NCI-H69 (cell line): ENCODE data around the gene FAM72C.
"Not testable (repeated sequence)": the region's sequence is repeated elsewhere in the genome, so short reads cannot be mapped to it uniquely, and the experiment has no call there.

Source experiments
- DNase-seq: peaks from one replicate; lab custom pipeline; 2025; lab: John Stamatoyannopoulos, UW

Gene FAM72C

DNA sequence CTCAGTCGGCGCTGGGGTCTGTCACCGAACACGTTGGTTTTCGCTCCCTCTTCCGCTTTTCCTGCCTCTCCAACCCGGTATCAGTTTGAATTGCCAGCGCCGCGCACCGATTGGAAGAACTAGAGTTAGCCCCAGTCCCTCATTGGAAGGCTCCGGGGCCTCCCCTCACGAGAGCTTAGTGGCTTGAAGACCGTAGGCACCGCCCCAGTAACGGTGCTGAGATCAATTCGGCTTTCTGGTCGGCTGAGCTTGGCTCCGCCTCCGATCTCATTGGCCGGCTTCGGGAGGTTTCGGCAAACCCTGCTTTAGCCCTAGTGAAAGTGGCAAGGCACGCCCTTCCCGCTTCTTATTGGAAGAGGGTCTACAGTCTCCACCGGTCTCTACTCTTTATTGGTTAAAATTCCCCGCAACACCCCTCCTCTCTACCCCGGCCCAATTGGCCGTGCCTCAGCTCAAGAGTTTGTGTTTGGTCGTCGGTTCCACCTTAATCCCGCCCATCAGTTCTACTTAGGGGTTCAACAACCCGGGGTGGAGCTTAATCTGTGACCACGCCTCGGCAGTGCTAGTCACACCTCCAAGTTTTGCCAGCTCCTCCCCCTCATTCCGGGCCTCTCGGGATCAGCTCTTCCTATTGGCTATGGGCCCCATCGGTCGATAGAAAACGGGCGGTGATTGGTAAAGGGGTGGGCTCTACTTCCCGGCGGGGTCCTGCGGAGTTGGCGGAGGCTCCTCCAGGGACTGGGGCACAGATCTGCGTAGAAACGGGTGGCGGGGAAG lies at the start of gene FAM72C:
FAM72C (minus strand) TSS at position 63 of the 777 bp plus-strand sequence. CDS start 845 bp downstream, outside the sequence.
- not testable (repeated sequence) for DNase-seq

GRCh38 chr1:144020001-144020738 lies 48.4 kb upstream of the FAM72C start:
- not testable (repeated sequence) for DNase-seq

DNA sequence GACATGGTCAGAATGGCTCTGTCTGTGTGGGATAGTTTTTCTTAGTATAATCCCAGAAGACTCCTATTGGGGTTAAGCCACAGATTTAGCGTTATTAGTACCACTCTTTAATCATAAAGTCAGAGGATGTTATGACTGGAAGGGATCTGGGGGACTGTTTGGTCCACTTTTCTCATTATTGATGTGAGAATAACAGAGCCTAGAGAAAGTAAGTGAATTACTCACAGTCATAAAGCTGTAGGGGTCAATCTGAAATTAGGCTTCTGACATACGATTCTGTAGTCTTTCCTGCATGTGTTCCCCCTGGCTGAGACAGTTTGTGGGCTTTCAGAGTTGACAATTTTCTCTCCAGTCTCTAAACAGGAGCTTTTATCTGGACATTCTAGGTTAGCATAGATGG lies 47.3 kb upstream of the FAM72C start:
- not testable (repeated sequence) for DNase-seq

DNA sequence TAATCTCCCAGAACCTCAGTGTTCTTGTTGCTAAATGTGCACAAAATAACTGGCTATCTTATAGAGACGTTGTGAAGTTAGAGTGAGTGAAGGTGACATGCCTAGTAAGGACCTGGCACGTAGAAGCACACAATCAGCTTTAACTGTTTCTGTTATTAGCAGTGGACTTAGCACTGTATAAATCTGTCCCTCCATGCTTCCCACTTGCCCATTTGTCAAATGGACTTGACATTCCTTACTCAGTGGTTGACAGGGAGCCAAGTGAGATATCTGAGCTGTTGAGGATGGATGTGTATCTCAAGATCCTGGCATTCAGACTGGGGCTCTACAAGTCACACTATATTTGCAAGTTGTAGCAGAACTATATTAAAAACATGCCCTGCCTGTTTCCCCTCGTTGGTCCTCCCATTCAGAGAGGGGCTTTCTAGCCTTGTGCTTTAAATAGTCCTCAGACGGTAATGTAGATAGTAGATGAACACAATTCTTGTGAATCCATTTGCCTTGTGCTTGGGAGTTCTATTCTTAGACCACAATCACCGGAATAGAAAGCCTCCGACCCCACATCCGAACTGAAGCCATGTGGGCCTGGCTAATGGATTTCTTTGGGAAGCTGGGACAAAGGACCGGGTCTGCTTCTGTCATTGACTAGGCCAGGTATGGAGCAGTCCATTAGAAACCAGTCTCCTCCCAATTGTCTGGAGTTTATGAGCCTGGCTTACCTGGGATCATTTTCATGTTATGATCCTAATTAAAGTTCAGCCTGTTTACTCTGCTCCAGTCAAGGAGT lies 43.6 kb upstream of the FAM72C start:
- not testable (repeated sequence) for DNase-seq

GRCh38 chr1:144014528-144014927 lies 42.7 kb upstream of the FAM72C start:
- DNase-seq, result not testable (repeated sequence)

DNA sequence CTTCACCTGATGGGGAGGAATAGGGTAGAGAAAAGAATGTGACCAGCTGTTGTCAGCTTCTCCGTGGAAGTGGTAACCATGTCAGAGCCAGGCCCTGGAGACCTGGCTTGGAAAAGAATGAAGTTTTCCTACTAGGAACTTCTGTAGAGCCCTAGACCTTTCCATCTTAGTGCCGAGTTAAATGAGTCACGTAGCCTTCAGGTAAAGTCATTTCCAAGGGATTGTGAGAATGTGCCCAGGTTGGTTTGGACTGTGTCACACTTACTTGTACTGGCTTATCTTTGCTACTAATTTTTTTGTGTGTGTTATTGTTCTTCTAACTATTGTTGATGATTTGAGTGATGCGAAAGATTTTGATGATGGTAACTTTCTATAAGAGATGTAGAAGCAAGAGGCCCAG lies 42.3 kb upstream of the FAM72C start:
- not testable (repeated sequence) for DNase-seq

DNA sequence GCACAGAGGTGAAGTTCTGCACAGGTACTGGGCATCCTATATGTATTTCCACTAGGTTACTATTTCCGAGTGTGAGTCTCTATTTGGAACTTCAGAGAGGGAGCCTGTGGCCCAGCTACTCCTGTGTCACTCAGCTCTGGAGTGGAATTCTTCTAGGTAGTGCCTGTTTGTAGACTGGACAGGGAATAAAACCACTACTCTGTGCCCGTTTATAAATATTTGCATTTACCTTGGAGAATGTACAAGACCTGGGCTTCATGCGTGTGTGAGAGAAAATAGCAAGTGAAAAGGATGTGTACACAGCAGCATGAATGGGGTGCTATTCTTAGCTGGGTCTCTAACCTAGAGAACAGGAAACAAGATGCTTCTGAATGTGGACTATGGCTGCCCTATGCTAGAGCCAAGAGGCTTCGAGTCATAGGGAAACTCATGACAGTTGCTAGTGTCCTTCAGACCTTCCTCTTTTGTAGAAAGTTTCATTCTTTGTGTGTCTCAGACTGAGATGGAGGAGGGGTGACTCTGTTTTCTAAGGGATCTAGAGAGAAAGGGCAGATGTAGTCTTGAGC lies 40.5 kb upstream of the FAM72C start:
- not testable (repeated sequence) for DNase-seq

GRCh38 chr1:144009410-144009809 lies 37.6 kb upstream of the FAM72C start:
- DNase-seq, result not testable (repeated sequence)

DNA sequence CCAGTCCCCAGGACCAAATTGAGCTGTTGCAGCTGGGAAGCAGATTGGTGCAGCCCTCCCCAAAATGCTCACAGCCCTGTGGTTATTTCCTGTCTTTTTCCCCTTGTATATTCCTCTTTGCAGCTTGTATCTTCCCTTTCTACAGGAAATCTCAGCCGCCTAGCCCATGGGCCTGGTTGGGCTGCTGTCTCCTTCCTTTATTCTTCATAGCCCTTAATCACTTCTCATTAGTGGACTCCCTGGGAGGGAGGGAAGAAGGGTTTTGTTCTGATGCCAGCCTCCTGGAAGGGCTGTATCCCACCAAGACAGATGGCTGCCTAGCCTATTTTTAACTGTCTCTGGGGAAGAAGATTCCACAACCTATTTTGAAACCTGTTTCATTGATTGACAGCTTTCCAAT lies 32.5 kb upstream of the FAM72C start:
- DNase-seq, result not testable (repeated sequence)

- not testable (repeated sequence) for DNase-seq
These were observed 31.7 kb upstream of the FAM72C start for GRCh38 chr1:144003306-144004029.

- not testable (repeated sequence) for DNase-seq
These were observed 30.5 kb upstream of the FAM72C start for GRCh38 chr1:144002141-144002881.

DNA sequence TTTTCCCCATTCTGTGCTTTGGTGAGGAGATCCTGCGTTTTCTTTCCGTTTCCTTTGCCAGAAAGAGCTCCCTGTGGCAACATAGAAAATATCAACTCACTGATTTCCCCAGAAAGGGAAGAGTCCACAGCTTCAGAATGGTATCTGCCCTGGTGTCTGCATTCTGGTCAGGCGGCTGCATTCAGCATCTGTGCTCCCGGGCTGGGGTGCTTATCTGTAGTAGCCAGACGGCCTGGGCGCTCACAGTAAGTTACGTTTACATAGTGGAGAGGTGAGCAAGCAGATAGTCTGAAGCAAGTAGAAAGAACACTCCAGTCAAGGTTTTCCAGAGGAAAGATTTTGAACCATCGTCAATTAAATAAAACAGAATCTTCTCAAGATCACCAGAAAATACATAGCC lies 29.3 kb upstream of the FAM72C start:
- not testable (repeated sequence) for DNase-seq

DNA sequence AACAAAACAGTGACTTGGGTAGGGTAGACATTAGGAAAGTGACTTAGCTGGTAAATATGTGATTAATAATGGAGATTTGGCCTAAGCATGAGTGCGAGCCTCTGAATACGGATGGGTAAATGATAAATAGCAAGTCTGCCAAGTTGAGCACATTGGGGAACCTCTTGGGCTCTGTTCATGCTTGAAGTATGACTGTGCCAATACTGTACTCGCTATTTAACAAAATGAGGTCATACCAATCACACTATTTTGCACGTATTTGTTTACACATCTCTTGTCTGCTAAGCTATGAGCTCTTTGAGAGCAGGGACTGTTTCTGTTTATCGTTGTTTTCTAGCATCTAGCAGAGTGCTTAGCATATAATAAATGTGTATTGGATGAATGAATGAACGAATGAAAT lies 24.2 kb upstream of the FAM72C start:
- not testable (repeated sequence) for DNase-seq

GRCh38 chr1:143993301-143993907 lies 21.6 kb upstream of the FAM72C start:
- not testable (repeated sequence) for DNase-seq

DNA sequence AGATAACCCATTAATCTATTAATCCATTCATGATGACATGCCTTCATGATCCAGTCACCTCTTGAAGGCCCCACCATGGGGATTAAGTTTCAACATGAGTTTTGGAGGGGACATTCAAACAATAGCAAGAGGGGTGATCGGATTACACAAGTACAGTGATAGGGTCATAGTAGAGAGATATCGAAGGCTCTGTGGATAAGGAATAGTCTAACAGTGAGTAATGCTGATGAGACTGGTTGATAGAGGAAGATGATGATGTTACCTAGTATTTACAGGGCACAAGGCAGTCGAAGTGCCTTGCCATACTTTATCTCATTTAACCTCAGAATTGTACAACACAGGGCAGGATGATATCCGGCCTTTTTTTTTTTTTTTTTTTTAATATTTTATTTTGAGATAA lies 18.9 kb upstream of the FAM72C start:
- not testable (repeated sequence) for DNase-seq

GRCh38 chr1:143989719-143990118 lies 17.9 kb upstream of the FAM72C start:
- not testable (repeated sequence) for DNase-seq

DNA sequence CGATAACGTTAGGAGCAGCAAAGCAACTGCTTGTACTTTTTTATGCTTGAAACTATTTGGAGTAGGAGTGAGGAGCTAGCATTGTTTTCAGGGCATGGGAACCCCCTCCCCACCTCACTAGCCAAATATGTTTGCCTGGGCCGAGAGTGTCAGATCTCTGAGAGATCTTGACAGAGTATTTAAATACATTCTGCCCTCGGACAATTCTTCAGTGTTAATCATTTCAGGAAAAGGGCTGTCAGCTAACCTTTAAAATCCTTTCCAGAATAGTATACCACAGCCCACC lies 17.6 kb upstream of the FAM72C start:
- not testable (repeated sequence) for DNase-seq

DNA sequence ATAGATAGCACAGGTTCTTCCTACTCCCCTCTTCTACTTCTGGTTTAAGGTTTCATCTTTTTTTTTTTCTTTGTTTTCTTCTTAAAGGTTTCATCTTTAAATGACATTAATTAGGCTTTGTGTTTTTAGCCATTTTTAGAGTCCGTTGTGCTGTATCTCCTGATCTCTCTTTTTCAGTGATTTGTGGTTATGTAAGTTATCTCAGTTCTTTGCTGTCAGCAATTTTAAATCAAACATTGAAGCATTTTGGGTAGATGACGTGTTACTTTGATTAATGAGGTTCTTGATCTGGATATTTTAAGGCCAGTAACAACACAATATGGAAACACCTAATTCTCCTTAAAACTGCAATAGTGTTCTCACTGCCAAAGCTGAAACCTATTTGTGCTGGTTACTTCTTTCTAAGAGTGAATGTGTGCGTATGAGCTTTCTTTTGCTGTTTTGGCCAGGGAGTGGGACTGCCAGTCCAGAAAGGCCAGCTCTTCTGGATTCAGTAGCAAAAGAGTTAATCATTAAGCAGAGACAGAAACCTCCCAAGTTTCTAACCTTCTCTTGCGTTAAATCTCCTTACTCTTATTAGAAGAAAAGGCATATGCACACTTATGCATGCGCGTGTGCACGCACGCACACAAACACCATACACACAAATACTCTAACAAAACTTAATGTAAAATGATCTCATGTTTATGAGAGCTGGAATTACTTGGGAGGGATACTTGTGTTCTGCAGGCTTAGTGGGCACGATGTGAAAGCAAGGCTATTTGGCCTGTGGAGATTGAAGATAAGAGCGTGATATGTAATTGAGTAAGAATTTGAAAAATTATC lies 17.0 kb upstream of the FAM72C start:
- not testable (repeated sequence) for DNase-seq

DNA sequence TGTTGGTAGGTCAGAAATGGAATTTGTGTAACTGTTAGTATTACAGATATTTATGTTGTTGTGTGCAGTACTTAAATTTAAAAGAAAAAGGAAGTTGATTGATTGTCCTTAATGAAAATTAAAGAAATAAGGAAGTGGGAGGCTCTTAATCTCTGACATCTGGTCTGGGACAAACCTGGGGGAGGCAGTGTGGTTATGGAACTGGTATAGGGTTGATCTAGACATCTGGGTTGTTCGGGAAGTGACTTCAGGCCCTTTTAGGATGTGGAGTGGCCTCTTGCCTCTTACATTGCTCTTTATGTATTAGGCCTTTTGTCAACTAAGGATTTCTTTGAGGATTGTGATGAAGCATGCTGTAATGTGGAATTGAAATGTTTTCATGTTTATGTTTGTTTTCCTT lies 16.1 kb upstream of the FAM72C start:
- DNase-seq, result not testable (repeated sequence)
